HL-60 (cell line): Measurements from ENCODE around the gene DNMT3A.

Experiments
- GABPA ChIP-seq: IDR thresholded peaks from 2 replicates; pipeline ENCODE4 v1.6.1; 2012; ENCODE audit warnings: low read depth
- POLR2AphosphoS5 ChIP-seq: IDR thresholded peaks from 2 replicates; pipeline ENCODE4 v1.6.1; 2012; ENCODE audit warnings: low read depth
- SPI1 ChIP-seq: IDR thresholded peaks from 2 replicates; pipeline ENCODE4 v1.6.1; 2012; ENCODE audit warnings: low read depth, mild to moderate bottlenecking, borderline replicate concordance
- TF ChIP-seq, protein P1 (sequence below): IDR thresholded peaks from one replicate; pipeline ENCODE4 v1.5.1; 2011; ENCODE audit warnings: low read length, control low read depth, inconsistent platforms; ENCODE audit not compliant: insufficient read depth
- TF ChIP-seq, protein P2 (sequence below): IDR thresholded peaks from 2 replicates; pipeline ENCODE4 v1.6.1; 2012; ENCODE audit warnings: low read depth; ENCODE audit not compliant: insufficient replicate concordance

DNA sequence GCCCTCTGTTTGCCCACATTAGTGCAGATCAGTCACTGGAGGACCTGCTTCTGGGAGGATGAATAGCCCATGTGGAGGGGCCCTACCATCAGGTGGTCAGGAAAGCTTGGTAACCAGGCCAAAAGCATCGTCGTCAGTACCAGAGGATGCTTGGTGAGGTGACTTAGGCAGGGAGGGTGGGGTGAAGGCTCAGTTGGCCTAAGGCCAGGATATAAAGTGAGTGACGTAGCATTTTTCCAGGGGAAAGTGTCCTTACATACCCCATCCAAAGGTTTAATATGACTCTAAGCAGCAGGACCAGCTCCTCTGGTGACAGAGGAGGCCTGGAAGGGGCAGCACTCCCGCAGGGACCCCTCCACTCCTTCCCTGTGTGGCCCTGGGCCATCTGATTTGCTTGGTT lies 27.7 kb upstream of the DNMT3A start:
- TF ChIP-seq, protein P1, sequence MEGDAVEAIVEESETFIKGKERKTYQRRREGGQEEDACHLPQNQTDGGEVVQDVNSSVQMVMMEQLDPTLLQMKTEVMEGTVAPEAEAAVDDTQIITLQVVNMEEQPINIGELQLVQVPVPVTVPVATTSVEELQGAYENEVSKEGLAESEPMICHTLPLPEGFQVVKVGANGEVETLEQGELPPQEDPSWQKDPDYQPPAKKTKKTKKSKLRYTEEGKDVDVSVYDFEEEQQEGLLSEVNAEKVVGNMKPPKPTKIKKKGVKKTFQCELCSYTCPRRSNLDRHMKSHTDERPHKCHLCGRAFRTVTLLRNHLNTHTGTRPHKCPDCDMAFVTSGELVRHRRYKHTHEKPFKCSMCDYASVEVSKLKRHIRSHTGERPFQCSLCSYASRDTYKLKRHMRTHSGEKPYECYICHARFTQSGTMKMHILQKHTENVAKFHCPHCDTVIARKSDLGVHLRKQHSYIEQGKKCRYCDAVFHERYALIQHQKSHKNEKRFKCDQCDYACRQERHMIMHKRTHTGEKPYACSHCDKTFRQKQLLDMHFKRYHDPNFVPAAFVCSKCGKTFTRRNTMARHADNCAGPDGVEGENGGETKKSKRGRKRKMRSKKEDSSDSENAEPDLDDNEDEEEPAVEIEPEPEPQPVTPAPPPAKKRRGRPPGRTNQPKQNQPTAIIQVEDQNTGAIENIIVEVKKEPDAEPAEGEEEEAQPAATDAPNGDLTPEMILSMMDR = no peak
- no peak for TF ChIP-seq POLR2AphosphoS5
- no peak for TF ChIP-seq SPI1
- TF ChIP-seq GABPA = no peak
- TF ChIP-seq, protein P2, sequence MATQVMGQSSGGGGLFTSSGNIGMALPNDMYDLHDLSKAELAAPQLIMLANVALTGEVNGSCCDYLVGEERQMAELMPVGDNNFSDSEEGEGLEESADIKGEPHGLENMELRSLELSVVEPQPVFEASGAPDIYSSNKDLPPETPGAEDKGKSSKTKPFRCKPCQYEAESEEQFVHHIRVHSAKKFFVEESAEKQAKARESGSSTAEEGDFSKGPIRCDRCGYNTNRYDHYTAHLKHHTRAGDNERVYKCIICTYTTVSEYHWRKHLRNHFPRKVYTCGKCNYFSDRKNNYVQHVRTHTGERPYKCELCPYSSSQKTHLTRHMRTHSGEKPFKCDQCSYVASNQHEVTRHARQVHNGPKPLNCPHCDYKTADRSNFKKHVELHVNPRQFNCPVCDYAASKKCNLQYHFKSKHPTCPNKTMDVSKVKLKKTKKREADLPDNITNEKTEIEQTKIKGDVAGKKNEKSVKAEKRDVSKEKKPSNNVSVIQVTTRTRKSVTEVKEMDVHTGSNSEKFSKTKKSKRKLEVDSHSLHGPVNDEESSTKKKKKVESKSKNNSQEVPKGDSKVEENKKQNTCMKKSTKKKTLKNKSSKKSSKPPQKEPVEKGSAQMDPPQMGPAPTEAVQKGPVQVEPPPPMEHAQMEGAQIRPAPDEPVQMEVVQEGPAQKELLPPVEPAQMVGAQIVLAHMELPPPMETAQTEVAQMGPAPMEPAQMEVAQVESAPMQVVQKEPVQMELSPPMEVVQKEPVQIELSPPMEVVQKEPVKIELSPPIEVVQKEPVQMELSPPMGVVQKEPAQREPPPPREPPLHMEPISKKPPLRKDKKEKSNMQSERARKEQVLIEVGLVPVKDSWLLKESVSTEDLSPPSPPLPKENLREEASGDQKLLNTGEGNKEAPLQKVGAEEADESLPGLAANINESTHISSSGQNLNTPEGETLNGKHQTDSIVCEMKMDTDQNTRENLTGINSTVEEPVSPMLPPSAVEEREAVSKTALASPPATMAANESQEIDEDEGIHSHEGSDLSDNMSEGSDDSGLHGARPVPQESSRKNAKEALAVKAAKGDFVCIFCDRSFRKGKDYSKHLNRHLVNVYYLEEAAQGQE = no peak
